Amniotic epithelial cell (primary cell): ENCODE data around the gene TXNDC16.
"Not testable (repeated sequence)": the region's sequence is repeated elsewhere in the genome, so short reads cannot be mapped to it uniquely, and the experiment has no call there.

ENCODE experiments used
- DNase-seq: peaks from one replicate; pipeline ENCODE4 v3.0.0-alpha.2; 2010; ENCODE audit warnings: low read depth

Gene TXNDC16, protein sequence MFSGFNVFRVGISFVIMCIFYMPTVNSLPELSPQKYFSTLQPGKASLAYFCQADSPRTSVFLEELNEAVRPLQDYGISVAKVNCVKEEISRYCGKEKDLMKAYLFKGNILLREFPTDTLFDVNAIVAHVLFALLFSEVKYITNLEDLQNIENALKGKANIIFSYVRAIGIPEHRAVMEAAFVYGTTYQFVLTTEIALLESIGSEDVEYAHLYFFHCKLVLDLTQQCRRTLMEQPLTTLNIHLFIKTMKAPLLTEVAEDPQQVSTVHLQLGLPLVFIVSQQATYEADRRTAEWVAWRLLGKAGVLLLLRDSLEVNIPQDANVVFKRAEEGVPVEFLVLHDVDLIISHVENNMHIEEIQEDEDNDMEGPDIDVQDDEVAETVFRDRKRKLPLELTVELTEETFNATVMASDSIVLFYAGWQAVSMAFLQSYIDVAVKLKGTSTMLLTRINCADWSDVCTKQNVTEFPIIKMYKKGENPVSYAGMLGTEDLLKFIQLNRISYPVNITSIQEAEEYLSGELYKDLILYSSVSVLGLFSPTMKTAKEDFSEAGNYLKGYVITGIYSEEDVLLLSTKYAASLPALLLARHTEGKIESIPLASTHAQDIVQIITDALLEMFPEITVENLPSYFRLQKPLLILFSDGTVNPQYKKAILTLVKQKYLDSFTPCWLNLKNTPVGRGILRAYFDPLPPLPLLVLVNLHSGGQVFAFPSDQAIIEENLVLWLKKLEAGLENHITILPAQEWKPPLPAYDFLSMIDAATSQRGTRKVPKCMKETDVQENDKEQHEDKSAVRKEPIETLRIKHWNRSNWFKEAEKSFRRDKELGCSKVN

DNA sequence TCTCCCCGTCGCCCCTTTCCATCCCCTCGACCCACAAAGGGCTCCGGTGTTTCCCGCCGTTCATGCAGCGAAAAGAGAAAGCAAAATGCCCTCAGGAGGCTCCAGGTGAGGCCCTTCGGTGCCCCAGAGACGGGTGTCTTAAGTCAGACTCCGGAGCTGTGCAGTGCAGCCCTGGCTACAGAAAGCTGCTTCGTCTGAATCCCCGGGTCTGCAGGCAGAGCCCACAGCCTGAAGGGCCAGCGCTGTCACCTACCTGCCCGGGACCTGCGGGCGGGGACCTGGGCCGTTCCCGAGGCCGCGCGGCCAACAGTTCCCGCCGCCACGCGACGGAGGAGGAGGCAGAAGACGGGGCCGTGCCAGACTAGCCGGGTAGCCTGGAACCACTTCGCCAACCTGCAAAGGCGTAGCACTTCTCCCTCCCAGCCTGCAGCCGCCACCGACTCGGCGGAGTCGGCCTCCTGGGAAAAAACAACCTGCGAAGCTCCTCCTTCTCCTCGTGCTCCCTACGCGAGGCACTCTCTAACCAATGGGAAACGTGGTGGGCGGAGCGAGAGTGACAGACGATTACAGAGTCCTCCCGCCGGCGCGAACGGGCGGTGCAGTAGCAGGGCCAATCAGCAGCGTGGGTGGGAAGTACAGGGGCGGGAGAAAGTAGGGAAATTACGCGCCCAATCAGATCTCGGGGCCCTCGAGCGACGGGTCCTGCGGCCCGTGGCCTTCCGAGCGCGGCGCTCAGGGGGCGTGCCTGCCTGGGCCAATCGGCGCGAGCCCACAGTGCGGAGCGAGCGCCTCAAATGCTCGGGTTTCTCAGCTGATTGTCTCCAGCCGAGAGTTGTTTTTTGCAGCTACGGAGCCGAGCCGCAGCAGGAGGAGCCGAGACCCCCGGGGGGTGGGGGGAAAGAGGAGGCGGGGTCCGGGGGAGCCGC, at the start of gene TXNDC16, which contains the start of gene GPR137C:
TSS of gene TXNDC16 (minus strand) at position 443 of the 926 bp plus-strand sequence. CDS start 8,948 bp downstream, outside the sequence.
TSS of gene GPR137C (plus strand) at position 774 of the 926 bp plus-strand sequence. CDS start 312 bp downstream, outside the sequence.
- peak; percentile 99 for DNase-seq

DNA sequence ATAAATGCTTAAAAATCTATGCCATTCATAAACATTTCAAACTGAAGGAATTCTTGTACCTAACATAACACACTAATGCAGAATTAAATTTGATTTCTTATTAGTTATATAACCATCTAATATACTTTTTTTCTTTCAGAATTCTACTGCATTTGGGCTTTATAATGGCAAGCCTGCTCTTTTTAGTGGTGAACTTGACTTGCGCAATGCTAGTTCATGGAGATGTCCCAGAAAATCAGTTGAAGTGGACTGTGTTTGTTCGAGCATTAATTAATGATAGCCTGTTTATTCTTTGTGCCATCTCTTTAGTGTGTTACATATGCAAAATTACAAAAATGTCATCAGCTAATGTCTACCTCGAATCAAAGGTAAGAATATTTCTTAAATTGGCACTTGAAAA, 47.7 kb upstream of the TXNDC16 start:
- no peak for DNase-seq

DNA sequence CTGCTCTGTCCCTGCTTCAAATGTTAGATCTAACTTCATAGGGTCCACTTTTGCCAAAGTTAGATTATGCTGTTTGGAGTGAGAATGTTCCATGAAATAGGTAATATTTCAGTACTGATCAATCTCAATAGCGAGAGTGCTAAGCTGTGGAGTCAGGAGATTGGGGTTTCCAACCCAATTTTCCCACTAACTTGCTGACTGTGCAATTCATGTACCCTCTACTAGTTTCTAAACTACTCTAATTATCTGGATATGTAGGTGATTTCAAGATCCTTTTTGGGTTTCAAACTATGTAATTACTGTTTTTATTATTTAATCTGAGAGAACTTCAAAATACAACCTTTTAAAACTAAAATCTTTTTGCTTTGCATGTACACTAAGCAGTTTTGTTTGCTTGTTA, 46.3 kb upstream of the TXNDC16 start:
- DNase-seq: no peak

DNA sequence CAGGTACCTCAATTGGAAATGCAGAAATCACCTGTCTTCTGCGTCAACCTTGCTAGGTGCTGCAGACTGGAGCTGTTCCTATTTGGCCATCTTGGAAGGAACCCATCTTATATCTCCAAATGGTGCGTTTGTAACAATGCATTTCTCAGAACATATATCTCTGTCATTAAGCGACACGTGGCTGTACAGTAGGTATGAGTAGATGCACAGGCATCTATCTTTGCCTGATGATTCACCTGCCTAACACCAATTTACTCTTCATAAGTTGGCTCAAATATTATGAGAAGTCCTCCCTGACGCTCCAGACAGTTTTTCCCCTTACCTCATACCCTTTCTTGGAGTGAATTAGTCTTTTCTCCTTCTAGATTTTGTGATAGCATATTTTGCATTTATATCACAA, 44.6 kb upstream of the TXNDC16 start:
- peak; percentile 6 for DNase-seq

DNA sequence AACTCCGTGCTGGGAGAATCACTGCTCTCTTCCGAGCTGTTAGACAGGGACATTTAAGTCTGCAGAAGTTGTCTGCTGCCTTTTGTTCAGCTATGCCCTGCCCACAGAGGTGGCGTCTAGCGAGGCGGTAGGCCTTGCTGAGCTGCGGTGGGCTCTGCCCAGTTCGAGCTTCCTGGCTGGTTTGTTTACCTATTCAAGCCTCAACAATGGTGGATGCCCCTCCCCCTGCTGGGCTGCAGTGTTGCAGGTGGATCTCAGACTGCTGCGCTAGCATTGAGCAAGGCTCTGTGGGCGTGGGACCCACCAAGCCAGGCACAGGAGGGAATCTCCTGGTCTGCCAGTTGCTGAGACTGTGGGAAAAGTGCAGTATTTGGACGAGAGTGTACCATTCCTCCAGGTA, 44.0 kb upstream of the TXNDC16 start:
- no peak for DNase-seq

DNA sequence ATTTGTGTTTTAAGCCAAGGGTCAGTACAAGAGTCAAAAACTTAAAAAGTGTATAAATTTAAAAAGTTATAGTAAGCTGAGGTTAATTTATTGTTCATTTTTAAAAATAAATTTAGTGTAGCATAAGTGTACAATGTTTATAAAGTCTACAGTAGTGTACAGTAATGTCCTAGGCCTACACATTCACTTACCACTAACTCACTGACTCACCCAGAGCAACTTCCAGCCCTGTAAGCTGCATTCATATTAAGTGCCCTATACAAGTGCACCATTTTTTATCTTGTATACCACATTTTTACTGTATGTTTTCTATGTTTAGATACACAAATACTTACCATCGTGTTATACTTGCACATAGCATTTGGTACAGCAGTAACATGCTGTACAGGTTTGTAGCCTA, 38.0 kb upstream of the TXNDC16 start:
- DNase-seq: no peak

DNA sequence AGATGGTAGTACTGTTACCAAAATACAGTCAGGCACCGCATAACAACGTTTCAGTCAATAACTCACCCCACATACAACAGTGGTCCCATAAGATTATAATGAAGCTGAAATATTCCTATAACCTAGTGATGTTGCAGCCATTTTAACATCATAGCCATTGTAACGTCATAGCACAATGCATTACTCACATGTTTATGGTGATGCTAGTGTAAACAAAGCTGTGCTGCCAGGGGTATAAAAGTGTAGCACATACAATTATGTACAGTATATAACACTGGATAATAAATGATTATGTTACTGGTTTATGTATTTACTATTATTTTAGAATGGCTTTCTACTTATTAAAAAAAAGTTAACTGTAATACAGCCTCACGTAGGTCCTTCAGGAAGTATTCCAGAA, 37.3 kb upstream of the TXNDC16 start:
- DNase-seq: no peak

DNA sequence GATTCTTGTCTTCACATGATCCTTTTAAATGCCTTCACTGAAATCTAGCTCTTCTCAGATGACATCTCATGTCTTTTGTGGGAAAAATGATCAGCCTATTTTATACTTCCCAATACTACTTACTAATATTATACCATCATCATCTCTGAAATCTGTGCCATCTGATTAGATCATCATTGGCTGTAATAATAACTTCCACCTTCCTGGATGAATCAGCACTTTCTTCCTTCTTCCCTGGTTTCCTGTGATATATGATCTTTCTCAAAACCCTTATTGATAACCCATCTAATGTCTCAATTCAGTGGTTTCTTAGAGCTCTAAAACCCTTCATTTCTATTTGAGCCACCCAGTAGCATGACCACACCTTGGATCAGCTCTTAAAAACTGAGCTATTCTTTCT, 31.2 kb upstream of the TXNDC16 start:
- DNase-seq: no peak

DNA sequence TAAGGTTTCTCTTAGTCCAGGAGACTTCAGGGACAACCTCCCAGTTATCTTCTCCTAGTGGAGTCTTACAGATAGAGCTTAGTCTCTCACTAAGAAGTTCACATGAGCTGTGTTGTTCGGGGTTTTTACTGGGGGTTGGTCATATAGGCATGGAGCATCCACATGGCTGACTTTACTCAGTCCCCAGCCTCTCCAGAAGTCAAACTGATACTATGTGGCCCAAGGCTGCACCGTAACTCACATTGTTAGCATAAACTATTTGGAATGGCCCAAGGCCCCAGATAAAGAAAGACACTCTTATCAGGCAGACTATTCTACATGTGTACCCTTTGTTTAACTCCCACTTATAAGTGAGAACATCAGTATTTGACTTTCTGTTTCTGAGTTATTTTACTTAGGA, 23.6 kb upstream of the TXNDC16 start:
- no peak for DNase-seq

DNA sequence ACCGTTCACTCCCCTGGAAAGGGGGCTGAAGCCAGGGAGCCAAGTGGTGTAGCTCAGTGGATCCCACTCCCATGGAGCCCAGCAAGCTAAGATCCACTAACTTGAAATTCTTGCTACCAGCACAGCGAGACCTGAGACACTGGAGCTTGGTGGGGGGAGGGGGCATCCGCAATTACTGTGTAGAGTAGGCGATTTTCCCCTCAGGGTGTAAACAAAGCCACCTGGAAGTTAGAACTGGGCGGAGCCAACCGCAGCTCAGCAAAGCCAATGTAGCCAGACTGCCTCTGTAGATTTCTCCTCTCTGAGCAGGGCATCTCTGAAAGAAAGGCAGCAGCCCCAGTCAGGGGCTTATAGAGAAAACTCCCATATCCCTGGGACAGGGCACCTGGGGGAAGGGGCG, 16.1 kb upstream of the TXNDC16 start:
- DNase-seq: not testable (repeated sequence)

DNA sequence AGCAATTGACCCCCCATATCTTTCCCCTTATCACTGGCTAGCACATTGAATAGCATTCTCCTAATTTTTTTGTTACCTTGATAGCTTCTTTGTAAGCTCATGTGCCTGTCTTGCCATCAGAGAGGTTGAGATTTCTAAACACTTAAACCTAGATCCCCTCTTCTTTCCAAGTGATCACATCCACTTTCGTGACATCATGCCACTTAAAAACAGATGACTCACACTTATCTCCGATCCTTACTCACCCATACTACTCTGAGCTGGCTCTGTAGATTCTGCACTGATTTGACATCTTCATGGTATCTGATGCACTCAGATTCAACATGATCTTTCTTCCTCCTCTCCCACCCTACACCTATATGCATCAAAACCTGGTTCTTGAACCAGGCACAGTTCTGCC, 10.8 kb upstream of the TXNDC16 start:
- peak; percentile 69 for DNase-seq

DNA sequence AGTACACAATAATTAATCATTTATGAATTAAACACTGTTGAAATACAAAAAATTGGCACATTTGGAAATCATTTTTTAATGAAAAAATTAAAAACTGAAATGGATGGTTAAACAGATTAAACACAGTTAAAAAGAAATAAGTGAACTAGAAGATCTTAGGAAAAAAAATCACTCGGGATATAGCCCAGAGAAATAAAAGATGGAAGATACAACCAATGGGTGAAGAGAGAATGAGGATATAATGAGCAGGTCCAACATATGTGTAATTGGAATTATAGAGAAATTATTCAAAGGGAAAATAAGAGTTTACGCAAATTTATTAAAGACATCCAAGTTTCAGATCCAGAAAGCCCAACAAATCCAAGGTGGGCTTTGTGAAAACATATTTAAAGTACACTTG, 6.4 kb upstream of the TXNDC16 start:
- no peak for DNase-seq

DNA sequence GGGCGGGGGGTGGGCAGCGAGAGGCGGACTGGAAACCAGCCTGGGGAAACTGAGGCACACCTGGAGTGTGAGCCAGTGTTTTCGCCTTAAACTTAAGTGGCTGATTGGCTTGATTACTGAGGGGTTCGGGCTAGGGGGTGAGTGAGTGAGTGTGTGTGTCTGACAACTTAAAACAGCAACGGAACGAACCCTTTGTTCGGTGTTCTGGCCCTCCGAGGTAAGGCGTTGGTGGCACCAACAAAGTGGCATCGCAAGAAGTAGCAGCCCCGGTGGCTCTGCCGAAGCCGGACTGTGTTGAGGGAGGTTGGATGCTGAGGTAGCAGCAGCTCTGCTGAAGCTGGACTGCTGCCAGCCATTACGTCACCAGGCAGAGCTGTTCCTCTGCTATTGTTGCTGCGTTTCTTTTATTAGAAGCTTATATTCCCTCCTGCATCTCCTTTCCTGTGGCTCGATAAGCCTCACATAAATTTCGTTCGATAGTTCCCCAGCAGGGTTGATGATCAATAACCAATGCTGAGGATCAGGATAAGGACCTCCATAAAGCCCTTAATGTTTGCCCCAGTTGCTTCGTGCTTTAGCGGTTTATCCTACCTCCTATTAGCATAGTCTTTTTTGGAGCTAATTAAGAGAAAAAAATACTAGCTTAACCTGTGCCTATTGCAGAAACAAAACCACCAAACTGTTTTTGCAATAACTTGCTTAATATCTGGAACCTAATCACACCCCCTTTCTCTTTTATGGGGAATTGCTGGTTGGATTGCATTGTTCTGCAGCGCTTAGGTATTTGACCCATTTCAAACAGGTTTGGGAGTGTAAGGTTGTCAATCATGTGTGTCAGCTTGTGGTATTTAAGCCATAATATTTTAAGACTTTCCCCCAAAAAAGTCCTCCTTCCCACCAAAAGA, 1.6 kb upstream of the TXNDC16 start:
- DNase-seq: peak; percentile 84

DNA sequence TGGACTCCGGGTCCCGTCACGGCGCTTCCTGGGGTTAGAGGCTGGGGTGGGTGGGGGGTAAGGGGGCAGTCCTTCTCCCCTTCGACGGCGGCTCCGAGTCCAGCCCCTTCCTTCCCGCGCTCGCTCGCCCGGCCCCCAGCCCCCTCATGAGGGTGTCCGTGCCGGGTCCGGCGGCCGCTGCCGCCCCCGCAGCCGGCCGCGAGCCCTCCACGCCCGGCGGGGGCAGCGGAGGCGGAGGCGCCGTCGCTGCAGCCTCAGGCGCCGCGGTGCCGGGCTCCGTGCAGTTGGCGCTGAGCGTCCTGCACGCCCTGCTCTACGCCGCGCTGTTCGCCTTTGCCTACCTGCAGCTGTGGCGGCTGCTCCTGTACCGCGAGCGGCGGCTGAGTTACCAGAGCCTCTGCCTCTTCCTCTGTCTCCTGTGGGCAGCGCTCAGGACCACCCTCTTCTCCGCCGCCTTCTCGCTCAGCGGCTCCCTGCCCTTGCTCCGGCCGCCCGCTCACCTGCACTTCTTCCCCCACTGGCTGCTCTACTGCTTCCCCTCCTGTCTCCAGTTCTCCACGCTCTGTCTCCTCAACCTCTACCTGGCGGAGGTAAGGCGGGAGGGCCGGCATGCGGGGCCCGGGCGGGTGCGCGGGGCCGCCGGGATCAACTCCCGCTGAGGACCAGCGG, 831 bp upstream of the TXNDC16 start:
- no peak for DNase-seq

DNA sequence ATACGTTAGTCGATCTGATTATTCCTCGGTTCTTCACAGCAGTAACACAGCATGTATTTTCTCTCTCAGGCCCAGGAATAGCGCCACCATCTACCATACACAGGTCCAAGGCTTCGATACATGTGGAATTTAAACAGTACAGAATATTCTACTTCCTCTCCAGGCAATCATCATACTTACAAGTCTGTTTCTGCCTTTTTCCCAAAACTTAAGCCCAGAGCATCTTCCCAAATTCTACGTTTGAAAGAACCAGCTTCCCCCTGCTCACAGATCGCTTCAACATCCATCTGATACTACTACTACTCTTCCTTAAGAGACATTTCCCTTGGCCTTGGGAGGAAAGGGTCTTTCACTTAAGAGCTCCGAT, 626 bp downstream of the TXNDC16 start:
- DNase-seq: peak; percentile 28

DNA sequence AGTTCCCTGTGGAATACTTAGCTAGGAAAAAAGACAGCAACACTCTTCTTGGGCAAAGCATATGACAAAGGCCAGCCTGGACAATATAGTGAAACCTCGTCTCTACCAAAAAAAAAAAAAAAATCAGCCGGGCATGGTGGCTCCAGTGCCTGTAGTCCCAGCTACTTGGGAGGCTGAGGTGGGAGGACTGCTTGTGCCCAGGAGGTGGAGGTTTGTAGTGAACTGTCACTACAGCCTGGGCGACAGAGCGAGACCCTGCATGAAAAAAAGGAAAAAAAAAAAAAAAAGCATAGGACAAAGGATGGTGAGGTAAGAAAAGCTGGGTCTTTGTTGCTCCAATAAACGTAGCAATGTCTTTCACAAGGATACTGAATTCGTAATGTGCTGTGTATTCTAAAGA, 1.1 kb downstream of the TXNDC16 start:
- no peak for DNase-seq

DNA sequence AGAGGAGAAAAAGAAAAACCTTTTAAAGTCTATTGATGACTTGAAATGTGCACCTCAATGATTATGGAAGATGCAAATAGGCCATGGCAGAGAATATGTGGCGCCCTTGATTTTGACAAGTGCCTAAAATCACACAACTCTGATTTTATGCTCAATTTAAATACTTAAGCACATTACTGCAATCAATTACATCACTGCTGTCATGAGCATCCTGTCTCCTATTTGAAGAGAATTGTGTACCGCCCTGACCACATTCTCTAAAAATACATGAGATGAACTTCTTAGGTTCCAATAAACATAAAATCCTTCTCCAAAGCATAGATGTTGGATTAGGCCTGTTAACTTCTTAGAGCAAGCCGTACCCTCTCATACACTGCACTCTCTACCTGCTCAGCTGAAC, 1.6 kb downstream of the TXNDC16 start:
- DNase-seq: no peak

DNA sequence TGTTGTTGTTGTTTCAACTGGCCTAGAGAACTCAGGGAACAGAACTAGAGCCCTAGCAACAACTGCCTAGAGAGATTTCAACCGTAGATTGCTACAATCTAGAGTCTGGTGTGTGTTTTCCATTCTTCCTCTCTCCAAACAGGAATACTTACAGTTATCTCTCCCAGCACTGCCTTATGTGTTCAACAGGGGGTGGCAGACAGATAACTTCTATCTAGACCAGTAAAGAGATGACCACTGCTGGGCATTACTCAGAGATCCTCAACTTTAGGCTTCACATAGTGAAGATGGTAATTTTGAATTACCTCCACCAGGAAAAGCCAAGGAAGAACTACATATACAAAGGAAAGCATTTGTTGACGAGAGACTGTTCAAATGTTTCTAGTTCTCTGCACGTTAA, 4.8 kb downstream of the TXNDC16 start:
- DNase-seq: no peak

DNA sequence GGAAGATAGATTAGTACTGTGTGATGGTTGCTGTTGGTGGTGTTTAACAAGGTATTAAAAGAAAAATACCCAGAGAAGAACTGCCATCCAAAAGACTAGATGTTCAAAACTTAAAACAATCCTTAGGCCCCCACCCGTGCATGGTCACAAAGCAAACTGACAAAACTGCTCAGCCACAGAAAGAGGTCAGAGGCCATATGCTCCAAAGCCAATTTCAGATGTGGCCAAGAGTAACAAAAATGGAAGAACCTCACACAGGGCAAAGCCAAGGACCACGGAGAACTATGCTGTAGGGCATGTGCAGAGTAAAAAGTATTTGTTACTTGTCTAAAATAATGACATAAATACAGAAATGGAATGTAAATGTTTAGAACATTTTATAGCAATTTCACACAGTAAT, 5.3 kb downstream of the TXNDC16 start:
- no peak for DNase-seq

DNA sequence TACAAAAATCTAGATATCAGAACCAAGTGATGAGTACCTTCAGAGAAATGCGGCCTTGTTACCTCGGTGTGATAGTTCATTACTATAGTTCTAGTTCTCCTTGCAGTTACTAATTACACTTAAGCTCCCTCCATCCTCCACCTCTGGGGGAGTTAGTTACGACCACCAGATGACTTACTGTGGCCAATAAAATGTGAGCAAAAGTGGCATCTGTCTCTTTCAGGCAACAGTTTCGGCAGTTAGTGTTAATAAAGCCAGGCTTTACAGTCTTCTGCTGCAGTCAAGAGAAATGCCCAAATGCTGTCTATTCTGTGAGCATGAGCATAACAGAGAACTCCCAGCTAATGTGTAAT, 6.0 kb downstream of the TXNDC16 start:
- no peak for DNase-seq
